Measurements from ENCODE around the gene VPREB3. TPM values are rescaled to one million over a fixed set of nuclear protein-coding genes. Genes with fewer than 3 reads are reported as not detected.

The VPREB3 gene
- total RNA-seq, 1 experiment from 2014 or later, result 0.28 TPM

DNA sequence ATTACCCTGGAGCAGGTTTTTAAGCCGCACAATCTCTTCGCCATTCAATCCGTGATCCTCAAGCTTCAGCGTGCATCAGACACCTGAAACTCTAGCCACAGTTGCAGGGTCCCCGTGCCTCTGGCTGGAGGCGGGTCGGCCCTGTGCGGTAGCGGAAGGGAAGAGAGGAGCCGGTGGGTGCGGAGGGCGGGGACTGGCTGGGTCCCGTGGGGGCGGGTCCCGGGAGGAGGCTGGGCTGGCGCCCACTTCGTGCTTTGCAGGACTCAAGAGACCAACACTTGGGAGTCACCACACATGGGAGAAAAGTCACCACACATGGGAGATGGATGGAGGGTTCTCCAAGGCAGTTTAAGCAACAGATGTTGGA, 9.3 kb upstream of the VPREB3 start:
- Histone ChIP-seq H3K36me3 (no peaks in the 10 kb centered on the region), H3K27ac (no peak overlapping the region), H3K4me1 (peaks cover 8% of the 10 kb centered on the region; the same call in 1 of the 2 replicates), H3K9me3 (replicated peaks) (no peaks in the 10 kb centered on the region), H3K27me3 (no peaks in the 10 kb centered on the region), H3K4me3 (no peak overlapping the region)
- DNase-seq, result no peak

DNA sequence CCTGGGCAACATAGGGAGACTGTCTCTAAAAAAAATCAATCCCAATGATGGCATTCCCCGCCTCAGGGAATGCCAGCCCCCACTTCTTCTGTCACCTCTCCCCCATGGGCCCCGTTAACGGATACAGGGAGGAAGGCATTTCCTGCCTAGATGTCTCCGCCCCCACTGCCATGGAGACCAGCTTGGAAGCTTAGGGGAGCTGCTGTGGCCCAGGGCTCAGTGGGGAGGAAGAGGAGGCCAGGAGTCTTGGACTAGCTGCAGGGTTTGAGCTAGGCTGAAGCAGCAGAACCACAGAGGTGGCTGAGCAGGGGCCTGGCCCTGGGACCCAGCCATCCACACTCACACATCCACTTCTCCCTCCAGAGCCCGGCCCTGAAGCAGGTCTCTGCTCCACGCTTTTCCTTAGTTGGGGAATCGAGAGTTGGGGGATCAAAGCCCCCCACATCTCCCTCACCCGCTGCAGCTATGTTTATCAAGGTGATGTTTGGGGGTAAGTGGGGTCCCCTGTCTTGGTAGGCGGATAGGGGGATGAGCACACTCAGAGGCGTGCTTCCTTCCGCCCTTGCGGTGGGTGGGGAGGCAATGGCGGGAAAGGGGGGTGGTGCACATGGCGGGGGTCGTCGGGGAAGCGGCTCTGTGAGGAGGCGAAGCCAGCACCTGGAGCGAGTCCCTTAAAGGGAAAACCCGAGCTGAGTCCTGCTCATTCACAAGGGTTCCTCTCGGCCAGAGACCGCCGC, 8.8 kb upstream of the VPREB3 start, which contains the start of gene C22orf15:
C22orf15 (plus strand) TSS at position 149 of the 737 bp plus-strand sequence; CDS start at position 466, 317 bp downstream.
- Histone ChIP-seq H3K27me3 (no peaks in the 10 kb centered on the region), H3K9me3 (replicated peaks) (no peaks in the 10 kb centered on the region), H3K4me1 (peaks cover 8% of the 10 kb centered on the region; the same call in 1 of the 2 replicates), H3K4me3 (no peak within 1 kb of the TSS), H3K36me3 (no peaks in the 10 kb centered on the region), H3K27ac (no peak within 1 kb of the TSS)
- peak in 1 of 2 experiments; percentile 32 for DNase-seq

DNA sequence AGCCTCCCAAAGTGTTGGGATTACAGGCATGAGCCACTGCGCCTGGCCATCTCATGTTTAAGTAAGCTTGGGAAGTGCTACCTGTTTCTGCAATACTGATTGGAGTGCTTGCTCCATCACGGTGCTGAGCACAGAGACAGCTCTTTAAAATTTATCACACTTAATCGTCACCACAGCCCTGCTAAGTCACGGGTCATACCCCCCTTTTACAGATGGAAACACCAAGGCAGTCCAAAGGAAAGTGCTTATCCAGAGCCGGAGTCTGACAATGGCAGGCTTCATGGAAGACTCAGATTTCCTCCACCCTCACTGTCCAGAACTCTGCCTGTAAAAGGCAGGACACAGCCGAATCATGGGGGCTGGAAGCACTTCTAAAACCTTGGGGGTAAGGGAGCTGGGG, 5.8 kb upstream of the VPREB3 start:
- Histone ChIP-seq H3K9me3 (replicated peaks) (no peaks in the 10 kb centered on the region), H3K27ac (no peak overlapping the region)
- DNase-seq, result no peak

DNA sequence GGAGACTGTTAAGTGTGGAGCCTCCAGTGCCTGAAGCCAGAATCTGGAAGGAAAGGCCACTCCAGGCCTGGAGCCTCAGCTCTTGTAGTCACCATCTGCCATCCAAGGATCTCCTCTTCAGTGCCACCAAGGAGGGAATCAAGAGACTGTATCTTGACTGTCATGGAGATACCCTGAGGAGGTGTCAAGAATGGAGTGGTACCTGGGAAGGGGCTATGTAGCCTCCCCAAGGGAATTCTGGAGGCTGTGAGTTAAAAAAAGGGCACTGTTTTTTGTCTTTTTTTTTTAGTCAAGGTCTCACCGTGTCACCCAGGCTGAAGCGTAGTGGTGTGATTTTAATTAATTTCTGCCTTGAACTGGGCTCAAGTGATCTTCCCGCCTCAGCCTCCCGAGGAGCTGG, 5.3 kb upstream of the VPREB3 start:
- H3K9me3 ChIP-seq (replicated peaks), result no peaks in the 10 kb centered on the region
- H3K27ac ChIP-seq, result no peak overlapping the region
- no peak for DNase-seq
- no peaks in the 10 kb centered on the region for H3K36me3 ChIP-seq
- no peak overlapping the region for H3K4me3 ChIP-seq
- peaks cover 8% of the 10 kb centered on the region; the same call in 1 of the 2 replicates for H3K4me1 ChIP-seq
- H3K27me3 ChIP-seq, result no peaks in the 10 kb centered on the region

More for the DNA sequence above, 5.8 kb upstream of the VPREB3 start:
- Histone ChIP-seq H3K36me3 (no peaks in the 10 kb centered on the region), H3K4me1 (peaks cover 8% of the 10 kb centered on the region; the same call in 1 of the 2 replicates), H3K4me3 (no peak overlapping the region), H3K27me3 (no peaks in the 10 kb centered on the region)

- H3K27ac ChIP-seq, result no peak overlapping the region
- no peak overlapping the region for H3K4me3 ChIP-seq
- no peaks in the 10 kb centered on the region for H3K36me3 ChIP-seq
- no peak for DNase-seq
- H3K9me3 ChIP-seq (replicated peaks), result no peaks in the 10 kb centered on the region
- H3K4me1 ChIP-seq, result no peaks in the 10 kb centered on the region
- H3K27me3 ChIP-seq, result no peaks in the 10 kb centered on the region
These were observed 2.7 kb upstream of the VPREB3 start for GRCh38 chr22:23756891-23757290.

- no peaks in the 10 kb centered on the region for H3K9me3 ChIP-seq (replicated peaks)
These were observed 1.5 kb upstream of the VPREB3 start for GRCh38 chr22:23755711-23756110.

GRCh38 chr22:23754980-23755636, 883 bp upstream of the VPREB3 start:
- Histone ChIP-seq H3K27me3 (no peaks in the 10 kb centered on the region), H3K4me3 (no peak overlapping the region), H3K9me3 (replicated peaks) (no peaks in the 10 kb centered on the region), H3K4me1 (peaks cover 4% of the 10 kb centered on the region; the same call in 1 of the 2 replicates), H3K27ac (no peak overlapping the region), H3K36me3 (no peaks in the 10 kb centered on the region)
- no peak for DNase-seq

More at GRCh38 chr22:23755711-23756110, 1.5 kb upstream of the VPREB3 start:
- Histone ChIP-seq H3K4me1 (no peaks in the 10 kb centered on the region; the same call in 1 of the 2 replicates), H3K4me3 (no peak overlapping the region), H3K27ac (no peak overlapping the region), H3K27me3 (no peaks in the 10 kb centered on the region), H3K36me3 (no peaks in the 10 kb centered on the region)
- no peak for DNase-seq

DNA sequence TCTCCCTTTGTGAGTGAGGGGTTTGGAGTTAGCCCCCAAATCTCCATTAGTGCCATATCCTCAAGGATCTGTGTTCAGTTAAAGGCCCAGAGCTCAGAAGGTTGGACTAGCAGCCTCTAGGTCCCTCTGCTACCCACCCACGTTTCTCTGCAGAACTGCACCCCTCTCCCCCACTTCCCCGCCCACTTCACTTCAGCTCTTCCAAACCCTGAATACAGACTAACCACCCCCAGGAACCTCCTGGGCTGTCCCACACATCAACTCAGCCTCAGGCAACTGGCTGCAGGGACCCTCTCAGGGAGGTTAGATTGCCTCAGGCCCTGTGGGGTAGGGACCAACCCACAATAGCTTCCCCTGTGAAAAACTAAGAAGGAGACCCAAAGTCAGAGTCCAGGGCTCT, 840 bp downstream of the VPREB3 start:
- no peaks in the 10 kb centered on the region for H3K27me3 ChIP-seq
- no peaks in the 10 kb centered on the region for H3K36me3 ChIP-seq
- no peak for DNase-seq
- no peak overlapping the region for H3K4me3 ChIP-seq
- H3K27ac ChIP-seq, result no peak overlapping the region
- peaks cover 5% of the 10 kb centered on the region; the same call in 1 of the 2 replicates for H3K4me1 ChIP-seq
- H3K9me3 ChIP-seq (replicated peaks), result no peaks in the 10 kb centered on the region

- DNase-seq, result no peak
These were observed 1.5 kb downstream of the VPREB3 start for GRCh38 chr22:23752750-23753149.

GRCh38 chr22:23752090-23752691, 2.0 kb downstream of the VPREB3 start:
- Histone ChIP-seq H3K9me3 (replicated peaks) (no peaks in the 10 kb centered on the region), H3K27ac (no peak overlapping the region), H3K27me3 (no peaks in the 10 kb centered on the region), H3K36me3 (no peaks in the 10 kb centered on the region), H3K4me3 (no peak overlapping the region), H3K4me1 (peaks cover 5% of the 10 kb centered on the region; the same call in 1 of the 2 replicates)
- DNase-seq, result no peak

More at GRCh38 chr22:23752750-23753149, 1.5 kb downstream of the VPREB3 start:
- Histone ChIP-seq H3K36me3 (no peaks in the 10 kb centered on the region), H3K27me3 (no peaks in the 10 kb centered on the region), H3K27ac (no peak overlapping the region), H3K9me3 (replicated peaks) (no peaks in the 10 kb centered on the region), H3K4me3 (no peak overlapping the region), H3K4me1 (peaks cover 5% of the 10 kb centered on the region; the same call in 1 of the 2 replicates)

- Histone ChIP-seq H3K4me1 (peaks cover 5% of the 10 kb centered on the region; the same call in 1 of the 2 replicates), H3K9me3 (replicated peaks) (no peaks in the 10 kb centered on the region), H3K27ac (peak overlapping the region; percentile 62), H3K27me3 (no peaks in the 10 kb centered on the region), H3K36me3 (no peaks in the 10 kb centered on the region), H3K4me3 (peak overlapping the region; percentile 82)
- peak in 1 of 2 experiments; percentile 32 for DNase-seq
These were observed 2.7 kb downstream of the VPREB3 start for GRCh38 chr22:23751441-23751996.

GRCh38 chr22:23750714-23751440, 3.3 kb downstream of the VPREB3 start, which contains the start of gene ZNF70:
TSS of gene ZNF70 (minus strand) at chr22:23751112. CDS start at chr22:23745140, 5,972 bp downstream.
- peak; percentile 80 to 87 for DNase-seq
- Histone ChIP-seq H3K4me3 (peak within 1 kb of the TSS; percentile 82), H3K9me3 (replicated peaks) (no peaks in the 10 kb centered on the region), H3K27ac (peak within 1 kb of the TSS; percentile 62), H3K36me3 (no peaks in the 10 kb centered on the region), H3K4me1 (peaks cover 5% of the 10 kb centered on the region; the same call in 1 of the 2 replicates), H3K27me3 (no peaks in the 10 kb centered on the region)

GRCh38 chr22:23750367-23750713, 3.9 kb downstream of the VPREB3 start:
- peak overlapping the region; percentile 28; the same call in 1 of the 2 replicates for H3K27ac ChIP-seq
- H3K27me3 ChIP-seq, result no peaks in the 10 kb centered on the region
- H3K4me3 ChIP-seq, result peak overlapping the region; percentile 82
- H3K4me1 ChIP-seq, result peaks cover 5% of the 10 kb centered on the region; the same call in 1 of the 2 replicates
- DNase-seq, result no peak
- no peaks in the 10 kb centered on the region for H3K9me3 ChIP-seq (replicated peaks)
- peaks cover 2% of the 10 kb centered on the region; the same call in 1 of the 2 replicates for H3K36me3 ChIP-seq

- H3K27me3 ChIP-seq, result no peaks in the 10 kb centered on the region
- peaks cover 7% of the 10 kb centered on the region for H3K36me3 ChIP-seq
- no peak overlapping the region for H3K27ac ChIP-seq
- DNase-seq, result no peak
- H3K4me3 ChIP-seq, result peak overlapping the region; percentile 82
- no peaks in the 10 kb centered on the region for H3K9me3 ChIP-seq (replicated peaks)
- H3K4me1 ChIP-seq, result peaks cover 5% of the 10 kb centered on the region; the same call in 1 of the 2 replicates
These were observed 4.4 kb downstream of the VPREB3 start for GRCh38 chr22:23749841-23750301.
